HG03025 (cell line): ENCODE measurements around the gene AJAP1.

Experiments used
- ATAC-seq: cut with Tn5 transposase; IDR thresholded peaks from one replicate; pipeline ENCODE4 v1.9.1; 2021; ENCODE audit warnings: mild to moderate bottlenecking, moderate library complexity; ENCODE audit not compliant: unreplicated experiment, low FRiP score

AJAP1 gene

DNA sequence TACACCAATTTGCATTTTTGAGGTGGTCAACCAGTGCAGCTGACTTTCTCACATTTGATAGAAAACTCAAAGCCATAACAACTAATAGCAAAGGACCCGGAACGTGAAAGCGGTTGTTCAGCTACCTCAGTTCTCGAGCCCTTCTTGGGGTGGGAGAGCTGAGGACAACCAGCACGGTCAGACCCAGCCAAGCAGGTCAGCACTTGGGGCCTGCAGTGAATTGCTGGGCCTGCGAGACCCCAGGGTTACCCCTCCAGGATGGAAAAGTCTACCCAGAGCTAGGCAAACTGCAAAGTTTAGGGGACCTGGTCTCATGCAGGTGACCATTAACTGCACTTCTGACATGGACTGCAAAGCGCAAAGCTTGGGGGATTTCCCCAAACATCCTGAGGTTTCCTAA, 23.8 kb upstream of the AJAP1 start:
- no peak for ATAC-seq

DNA sequence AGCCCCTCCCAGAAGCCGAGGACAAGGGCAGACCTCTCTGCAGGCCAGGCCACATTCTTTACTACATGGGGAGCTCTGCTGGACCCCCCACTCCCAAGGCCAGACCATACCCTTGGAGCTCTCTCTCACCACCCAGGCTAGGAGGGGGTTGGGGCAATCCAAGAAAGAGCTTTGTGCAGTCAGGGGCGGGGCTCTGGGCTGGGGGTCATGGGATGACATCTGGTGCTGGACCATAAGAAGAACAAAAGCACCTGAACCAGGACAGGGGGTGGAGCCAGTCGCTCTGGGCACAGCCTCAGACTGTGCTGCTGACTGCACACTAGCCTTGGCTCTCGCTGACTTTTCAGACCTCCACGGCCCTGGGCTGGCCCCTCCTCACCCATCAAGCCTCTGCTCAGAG, 23.1 kb upstream of the AJAP1 start:
- ATAC-seq, result no peak

DNA sequence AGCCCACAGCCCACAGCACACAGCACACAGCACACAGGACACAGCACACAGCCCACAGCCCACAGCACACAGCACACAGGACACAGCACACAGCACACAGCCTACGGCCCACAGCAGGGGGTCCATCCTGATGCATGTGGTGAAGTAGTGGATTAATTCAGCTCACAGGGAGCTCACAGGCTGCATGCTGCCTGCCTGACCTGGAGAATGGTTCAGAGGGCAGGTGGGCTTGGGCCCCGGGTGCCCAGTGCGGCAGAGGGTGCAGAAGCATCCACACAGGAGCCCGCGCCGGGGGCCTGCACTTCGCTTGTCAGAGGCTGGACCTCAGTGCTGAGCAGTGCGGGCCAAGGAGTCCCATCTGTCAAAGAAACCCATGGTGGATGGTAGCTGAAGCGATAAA, 21.1 kb upstream of the AJAP1 start:
- no peak for ATAC-seq

DNA sequence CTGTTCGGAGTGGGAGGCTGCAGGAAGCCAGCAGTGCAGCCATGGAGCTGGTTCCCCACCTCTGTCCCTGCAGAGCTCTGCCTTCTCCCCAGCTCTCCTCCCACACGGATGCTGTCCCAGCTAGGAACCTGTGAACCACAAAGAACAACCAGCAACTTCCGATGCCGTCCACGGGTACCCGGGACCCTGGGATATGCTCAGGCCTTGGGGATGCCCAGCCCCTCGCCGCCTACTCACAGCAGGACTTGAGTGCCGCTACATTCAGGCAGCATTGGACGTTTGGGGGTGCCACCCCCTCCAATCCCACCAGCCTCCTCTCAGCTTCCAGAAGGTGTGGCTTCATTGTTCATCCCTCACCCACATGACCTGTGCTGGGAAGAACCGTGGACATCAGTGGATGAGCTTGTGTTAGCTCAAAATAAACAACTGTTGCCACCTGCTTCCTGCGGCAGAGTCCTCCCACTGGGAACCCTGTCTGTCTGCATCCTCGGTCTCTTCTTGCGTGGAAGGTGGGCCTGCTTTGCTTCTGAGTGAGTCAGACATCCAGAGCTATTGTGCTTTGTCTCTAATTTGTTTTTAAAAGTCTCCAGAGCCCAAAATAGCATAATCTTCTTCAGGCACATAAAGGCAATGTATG, 20.1 kb upstream of the AJAP1 start:
- no peak for ATAC-seq

DNA sequence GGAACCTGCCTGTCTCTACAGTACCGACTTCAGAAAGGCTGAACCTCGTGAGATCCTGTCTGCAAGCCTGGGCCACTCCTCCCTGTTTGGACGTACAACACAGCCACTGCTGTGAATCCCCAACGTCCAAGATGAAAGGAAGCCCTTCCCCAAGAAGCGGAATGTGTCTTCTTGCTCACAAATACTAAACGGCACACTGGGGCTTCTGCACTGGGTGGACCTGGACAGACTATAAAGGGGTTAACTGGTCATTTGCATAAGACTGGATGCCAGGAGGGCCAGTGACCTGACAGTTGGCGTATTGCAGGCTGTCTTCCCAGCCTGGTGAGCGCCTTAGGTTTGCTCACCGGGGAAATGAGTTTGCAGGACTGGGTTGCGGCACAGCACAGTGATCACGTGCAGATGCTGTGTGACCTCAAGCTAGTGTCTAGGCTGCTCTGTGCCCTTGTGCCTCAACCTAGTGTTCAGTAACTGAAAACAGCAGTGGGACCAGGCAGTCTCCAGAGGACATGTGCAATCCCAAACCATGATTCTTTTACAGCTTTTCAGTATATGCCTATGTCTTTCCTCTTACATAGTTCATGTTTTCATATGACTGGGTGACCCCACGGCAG, 19.5 kb upstream of the AJAP1 start:
- no peak for ATAC-seq

DNA sequence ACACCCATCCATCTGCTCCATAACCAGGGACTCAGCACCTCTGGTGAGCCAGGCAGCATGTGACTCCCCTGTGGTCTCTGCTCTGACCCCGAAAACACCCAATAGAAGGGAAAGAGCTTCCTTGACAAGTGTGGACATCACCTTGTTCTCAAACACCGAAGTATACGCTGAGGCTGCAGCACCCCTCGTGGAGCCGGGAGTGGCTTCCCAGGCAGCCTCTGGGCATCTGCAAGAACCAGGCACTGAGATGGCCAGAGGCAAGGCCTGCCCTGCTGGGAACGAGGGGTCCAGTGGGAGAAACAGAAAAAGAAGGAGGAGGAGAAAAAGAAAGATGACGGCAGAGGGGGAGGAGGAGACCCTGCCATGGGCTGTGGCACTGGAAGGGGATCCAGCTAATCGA, 18.2 kb upstream of the AJAP1 start:
- ATAC-seq, result no peak

DNA sequence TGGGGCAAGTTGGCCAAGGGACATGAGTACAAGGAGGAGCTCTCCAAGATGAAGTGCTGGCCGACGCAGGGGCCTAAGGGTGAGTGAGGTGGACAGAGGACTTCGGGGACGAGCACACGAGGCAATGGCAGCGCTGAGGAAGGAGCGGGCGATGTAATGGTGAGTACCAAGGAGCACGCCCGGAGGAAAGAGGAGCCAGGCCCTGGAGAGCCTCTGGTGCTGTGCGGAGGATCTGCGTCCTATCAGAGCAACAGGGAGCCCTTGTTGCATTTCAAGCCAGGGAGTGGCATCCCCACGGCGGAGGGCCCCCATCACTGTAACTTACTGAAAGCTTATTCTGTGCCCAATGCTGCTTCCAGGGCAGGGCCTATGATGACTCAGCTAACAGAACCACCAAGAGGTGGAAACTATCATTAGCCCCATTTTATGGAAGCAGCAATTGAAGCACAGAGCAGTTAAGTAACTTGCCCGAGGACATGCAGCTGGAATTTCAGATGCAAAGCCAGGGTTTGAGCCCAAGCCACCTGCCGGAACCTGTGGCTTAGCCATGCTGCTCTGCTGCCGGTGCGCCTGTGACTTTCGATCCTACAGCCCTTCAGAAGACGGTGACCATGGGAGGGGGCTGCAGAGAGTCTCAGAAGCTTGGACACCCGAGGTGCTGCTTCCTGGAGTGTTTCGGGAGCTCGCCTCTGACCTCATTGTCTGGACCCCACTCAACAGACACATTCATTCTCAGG, 17.6 kb upstream of the AJAP1 start:
- ATAC-seq, result no peak

DNA sequence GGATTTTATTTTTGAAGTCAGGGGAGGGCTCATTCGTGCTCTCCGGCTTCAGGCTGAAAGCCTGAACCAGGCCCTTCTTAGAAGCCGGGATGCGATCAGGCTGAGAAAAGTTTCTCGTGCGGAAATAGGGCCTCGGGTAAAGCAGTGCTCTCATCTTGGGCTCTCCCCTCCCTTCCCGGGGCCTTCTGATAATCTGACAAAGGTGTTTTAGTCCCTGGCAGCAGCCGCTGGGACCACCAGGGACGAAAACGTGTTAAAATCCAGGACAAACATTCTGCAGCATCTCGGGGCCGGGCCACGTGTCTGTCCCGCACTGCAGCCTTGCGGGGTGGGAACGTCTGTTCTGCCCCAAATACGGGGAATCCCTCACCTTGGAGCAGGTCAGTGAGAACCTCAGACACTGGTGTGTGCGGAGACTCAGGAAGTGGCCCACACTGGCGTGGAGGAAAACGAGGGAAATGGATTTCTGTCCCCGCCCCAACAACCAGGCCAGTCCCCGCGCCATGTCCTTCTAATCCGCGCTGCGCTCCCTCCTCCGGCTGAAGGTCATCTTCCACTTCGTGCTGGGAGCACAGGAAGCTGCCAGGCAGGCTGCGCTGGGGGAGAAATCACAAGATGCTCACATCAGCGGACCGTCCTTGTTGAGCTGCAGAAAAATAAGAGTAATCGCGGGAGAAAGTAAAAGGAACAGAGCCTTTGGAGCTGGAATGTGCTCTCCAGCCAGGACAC, 16.6 kb upstream of the AJAP1 start:
- ATAC-seq, result no peak

DNA sequence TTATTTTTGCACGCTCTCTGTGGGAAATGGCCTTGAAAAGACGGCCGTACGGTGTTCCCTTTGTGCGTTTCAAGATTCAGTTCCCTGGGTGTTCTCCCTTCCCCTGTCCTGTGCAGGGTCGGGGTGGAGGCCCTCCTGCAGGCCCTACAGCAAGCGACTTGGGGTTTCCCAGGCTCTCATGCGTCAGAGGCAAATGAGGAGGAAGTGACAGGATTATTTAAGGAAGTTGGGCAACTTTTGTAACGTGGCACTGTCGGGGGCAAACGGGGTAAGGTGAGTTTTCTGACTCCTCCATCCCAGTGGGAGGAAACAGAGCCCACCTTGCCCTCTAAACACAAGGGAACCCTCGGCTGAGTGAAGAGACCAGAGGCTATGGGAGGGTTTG, 16.1 kb upstream of the AJAP1 start:
- ATAC-seq, result no peak

DNA sequence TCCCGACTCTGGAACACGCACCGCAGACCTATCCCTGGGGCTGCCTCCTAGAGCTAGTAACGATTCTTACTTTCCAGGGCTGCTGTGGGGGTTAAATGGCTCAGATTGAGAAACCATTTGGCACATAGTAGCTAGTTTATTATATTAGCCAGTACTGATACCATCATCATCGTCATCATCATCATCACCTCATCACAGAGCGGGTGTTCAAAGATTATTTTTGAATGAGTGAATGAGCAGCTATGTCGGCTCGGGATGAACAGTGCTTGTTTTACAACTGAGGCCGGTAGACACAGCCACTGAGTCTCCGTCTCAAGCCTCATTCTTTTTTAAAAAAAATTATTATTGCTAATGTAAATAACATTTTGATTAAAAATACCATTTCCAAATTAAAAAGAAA, 13.5 kb upstream of the AJAP1 start:
- no peak for ATAC-seq

DNA sequence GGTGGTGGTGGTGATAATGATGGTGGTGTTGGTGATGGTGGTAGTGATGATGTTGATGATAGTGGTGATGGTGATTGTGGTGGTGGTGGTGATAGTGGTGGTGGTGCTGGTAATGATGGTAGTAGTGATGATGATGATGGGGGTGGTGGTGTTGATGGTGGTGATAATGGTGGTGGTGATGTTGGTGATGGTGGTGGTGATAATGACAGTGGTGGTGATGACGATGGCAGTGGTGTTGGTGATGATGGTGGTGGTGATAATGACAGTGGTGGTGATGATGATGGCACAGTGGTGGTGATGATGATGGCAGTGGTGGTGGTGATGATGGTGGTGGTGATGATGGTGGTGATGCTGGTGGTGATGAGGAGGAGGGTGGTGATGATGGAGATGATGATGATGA, 7.0 kb upstream of the AJAP1 start:
- ATAC-seq, result no peak

DNA sequence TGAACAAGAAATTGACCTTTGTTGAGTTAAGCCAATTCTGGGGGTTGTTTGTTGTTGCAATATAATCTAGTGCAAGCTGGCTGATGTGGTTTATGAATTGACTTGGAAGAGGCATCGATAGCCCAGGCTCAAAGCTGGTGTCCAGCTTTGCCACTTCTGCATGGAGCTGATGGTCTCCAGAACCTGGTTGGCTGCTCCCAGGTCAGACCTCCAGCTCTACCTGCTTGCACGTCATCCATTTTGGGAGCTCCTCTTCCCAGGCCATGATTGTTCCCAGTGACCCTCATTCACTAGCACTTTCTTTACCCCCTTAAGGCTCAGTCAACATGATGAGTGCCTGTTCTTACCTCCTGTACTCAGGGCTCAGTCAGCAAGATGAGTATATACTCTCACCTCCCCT, 5.8 kb upstream of the AJAP1 start:
- ATAC-seq, result no peak

DNA sequence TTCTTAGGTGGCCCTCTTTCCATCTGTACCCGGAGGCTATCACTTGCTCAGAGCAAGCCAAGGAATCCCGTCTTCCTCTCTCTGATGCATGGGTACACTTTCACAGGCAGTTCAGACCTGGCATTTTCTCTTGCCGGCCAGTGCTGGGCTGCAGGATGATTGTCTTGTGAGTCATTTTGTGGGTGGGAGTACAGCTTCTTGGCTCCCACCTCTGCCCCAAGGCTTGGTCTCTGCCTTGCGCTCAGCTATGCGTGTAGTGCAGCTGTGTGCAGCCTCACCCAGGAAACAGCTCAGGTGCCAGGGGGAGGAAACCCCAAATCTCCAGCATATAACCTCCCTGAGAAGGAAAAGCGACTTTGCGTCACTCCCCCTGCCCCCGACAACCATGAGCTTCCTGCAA, 3.9 kb upstream of the AJAP1 start:
- ATAC-seq, result no peak

DNA sequence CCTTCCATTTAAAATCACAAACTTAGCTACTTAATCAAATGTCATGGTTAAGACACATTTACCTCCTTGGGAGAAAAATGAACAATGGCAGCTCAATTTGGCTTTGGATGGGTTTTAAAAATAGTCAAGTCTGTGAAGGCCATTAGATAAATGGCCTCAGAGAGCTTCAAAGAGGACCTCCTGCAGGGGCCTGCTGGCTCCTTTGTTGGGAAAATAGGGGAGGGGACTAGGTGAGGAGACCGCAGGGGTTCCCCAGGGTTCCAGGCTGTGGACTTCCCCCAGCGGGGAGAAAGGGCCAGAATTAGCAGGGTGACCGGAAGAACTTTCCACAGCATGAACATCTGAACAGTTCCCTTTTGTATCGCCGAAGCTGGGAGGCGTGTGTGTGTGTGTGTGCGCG, 3.4 kb upstream of the AJAP1 start:
- ATAC-seq, result no peak

DNA sequence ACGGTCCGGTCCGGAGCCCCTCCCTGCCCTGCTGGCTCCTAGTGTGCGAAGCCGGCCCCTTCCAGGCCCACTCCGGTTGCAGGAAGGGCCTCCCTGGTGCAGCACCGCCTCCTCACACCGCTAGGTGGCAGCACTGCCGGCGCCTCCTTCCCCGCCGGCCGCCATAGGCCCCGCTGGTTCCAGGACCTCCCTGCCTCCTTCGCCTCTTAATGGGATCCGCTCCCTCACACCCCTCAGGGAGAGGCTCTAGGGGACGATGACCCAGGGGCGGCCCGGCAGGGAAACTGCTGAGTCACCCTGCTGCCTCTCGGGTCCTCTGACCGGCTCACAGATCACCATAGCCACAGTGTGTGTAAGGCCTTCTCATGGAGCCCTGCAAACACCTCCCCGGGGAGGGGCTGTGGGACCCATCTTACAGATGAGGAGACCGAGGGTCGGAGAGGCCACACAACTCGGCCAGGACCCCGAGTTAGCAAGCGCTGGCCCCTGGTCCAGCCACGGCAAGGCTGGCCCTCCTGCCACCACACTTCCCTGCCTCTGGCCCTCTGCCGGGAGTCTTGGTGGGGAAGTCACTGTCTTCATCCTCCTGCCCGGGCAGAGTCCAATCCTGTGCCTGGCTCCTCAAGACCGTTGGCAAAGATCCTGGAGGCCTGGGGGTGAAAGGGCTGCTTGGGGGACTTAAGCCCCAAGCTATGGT, 1.6 kb upstream of the AJAP1 start:
- ATAC-seq, result no peak

DNA sequence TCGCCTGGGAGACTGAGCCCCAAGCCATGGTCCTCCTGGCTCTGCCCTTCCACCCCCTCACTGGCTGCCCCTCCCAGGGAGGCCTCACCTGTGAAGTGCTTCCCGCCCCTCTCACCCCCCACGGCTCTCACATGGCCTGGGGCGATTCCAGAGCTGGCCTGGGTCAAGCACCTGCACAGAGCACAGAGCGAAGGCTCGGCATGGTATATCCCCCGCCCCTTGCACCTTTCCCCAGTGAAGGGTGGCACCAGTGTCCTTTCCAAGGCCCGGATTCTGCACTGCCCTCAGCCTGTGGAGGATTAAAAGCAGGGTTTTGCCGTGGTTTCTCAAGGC, 1.1 kb upstream of the AJAP1 start:
- no peak for ATAC-seq

DNA sequence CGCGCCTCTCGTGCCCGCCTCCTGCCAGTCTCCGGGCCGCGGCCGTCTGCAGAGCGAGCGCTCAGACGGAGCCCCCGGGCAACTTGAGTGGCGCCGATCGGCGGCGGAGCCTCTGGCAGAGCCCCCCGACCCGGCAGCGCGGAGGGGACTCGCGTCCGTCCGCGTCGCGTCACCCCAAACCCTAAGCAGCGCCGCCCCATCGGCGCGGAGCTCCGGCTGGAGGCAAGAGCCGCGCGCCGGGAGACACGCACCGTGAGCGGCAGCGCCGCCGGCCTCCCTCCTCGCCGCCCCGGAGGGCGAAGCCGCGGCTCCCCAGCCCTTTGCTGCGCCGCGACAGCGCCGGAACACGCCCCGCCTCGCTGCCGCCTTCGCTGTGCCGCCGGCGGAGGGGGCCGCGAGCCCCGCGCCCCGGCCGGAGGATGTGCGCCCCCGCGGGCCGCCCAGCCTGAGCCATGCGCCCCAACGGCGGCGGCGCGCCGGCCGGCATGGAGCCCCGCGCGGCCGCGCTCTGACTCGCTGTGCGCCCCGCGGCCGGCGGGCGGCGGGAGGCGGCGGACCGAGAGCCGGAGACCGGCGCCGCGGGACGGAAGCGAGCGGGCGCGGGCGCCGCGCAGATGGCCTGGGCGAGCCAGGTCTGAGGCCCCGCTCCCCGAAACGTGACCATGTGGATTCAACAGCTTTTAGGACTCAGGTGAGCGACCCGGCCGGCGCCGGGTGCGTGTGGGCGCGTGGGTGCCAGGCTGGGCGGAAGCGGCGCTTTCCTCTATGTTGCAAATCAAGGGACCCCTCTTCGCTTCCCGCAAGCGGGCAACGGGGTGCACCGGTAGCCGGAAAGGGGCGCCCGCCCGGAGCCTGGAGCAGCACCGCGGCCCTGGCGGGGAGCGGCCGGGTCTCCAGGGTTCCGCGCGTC, 610 bp downstream of the AJAP1 start:
- ATAC-seq, result no peak

DNA sequence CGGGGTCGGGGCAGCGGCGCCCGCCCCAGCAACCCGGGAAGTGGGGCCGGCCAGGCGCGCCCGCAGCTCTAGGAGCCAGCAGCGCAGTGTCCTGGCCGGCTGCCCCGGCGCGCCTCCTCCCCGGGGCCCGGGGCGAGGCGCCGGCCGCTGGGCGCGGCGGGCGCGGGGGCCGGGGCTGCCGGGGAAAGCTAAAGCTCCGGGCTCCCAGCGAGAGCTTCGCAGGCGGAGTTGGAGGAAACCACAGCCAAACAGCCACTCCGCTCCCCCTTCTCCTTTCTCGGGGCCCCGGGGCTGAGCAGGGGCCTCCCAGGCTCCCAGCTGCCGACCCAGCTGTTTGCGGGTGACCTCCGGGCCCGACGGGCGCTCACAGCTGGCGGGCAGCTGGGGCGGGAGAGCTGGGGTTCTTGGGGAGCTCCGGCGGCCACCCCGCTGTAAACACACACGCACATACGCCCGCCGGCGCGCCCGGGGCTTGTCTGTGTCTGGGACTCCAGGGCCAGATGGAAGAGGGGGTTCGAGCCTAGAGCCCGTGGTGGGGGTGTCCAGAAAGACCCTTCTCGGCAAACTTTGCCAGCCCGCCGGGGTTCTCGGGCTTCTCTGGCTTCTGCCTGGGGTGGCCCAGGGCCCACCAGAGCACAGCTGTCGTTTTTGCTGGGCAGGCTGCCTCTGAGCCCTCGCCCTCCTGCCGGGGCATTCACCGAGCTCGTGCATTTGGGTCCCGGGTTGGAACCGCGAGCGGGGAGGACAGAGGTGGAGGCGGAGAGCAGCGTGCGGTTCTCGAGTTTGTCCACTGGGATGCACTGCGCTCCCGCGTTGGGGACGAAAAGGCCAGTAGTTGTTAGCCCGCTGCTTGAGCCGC, 1.5 kb downstream of the AJAP1 start:
- no peak for ATAC-seq

DNA sequence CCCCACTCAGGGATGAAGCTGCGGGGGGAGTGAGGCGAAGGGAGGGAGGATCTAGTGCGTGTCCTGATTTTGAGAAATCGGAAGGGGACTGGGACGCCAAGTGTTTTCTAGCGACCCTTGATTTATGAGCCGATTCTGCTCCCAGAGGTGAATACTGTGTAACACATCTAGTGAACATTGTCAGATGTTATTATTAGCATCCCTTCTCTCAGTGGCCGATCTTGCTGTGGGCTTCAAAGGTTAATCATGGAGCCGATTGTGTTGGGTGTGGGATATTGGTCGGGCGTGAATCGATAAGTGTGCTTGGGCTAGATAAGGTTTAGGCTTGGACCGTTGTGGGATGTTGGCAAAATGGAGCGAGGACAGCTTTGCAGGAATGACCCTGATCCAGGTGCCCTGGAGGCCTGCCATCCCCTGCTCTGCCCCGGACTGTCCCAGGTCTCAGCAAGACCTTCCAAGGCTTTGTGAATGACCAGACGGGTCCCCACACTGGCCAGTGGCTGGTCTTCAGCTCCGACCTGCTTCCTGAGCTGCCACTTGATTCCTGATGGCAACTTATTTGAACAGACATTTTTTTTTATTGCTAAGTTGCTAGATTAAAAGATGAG, 2.2 kb downstream of the AJAP1 start:
- no peak for ATAC-seq
